ENCODE results near the gene ERBB2.

DNA sequence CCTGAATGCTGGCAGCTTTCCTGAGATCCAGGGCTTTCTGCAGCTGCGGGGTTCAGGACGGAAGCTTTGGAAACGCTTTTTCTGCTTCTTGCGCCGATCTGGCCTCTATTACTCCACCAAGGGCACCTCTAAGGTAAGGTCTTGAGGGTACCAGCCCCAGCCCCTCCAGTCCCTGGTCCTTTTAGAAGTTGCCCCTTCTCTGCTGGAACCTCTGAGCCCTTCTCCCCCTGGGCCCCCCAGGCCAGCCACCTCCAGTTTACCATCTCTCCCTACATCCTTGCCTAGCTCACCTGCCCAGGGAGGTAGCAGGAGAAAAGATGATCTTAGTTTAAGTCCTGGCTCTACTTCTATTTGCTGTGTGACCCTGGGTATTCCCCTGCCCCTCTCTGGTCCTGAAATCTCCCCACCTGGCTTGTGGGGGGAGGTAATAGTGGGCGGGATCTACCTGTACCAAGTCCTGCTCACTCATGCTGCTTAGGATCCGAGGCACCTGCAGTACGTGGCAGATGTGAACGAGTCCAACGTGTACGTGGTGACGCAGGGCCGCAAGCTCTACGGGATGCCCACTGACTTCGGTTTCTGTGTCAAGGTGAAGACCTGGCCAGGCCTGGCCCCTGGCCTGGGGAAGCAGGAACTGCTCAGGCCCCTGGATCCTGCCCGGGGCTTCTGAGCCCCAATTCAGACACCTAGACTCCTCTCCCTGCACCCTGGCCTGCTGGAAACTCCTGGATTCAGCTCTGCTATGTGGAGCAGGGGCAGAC, 44.4 kb downstream of the ERBB2 start:
- TF ChIP-seq CTCF (IDR thresholded peaks at IDR 0.05; ENCODE audit: low read length) (no peak), EZH2 (optimal IDR thresholded peaks at IDR 0.05; ENCODE audit: low read depth, low read length) (no peak)
